GM12864 (cell line): ENCODE data around the gene MRPL22.
"Not testable (repeated sequence)": the region's sequence is repeated elsewhere in the genome, so short reads cannot be mapped to it uniquely, and the experiment has no call there.

Source experiments
- DNase-seq: peaks from one replicate; pipeline ENCODE4 v3.0.0-alpha.2; 2011; ENCODE audit warnings: low read depth
- H3K4me3 ChIP-seq: 2 replicates; pipeline ENCODE4 v1.5.1; 2011; ENCODE audit warnings: mild to moderate bottlenecking, low read depth, low read length, control low read depth
- TF ChIP-seq, protein P1 (sequence below): IDR thresholded peaks from 2 replicates; pipeline ENCODE4 v1.5.1; 2011; ENCODE audit warnings: low read depth, mild to moderate bottlenecking, moderate library complexity, low read length, control low read depth, inconsistent platforms; ENCODE audit errors: missing control alignments

Gene MRPL22

DNA sequence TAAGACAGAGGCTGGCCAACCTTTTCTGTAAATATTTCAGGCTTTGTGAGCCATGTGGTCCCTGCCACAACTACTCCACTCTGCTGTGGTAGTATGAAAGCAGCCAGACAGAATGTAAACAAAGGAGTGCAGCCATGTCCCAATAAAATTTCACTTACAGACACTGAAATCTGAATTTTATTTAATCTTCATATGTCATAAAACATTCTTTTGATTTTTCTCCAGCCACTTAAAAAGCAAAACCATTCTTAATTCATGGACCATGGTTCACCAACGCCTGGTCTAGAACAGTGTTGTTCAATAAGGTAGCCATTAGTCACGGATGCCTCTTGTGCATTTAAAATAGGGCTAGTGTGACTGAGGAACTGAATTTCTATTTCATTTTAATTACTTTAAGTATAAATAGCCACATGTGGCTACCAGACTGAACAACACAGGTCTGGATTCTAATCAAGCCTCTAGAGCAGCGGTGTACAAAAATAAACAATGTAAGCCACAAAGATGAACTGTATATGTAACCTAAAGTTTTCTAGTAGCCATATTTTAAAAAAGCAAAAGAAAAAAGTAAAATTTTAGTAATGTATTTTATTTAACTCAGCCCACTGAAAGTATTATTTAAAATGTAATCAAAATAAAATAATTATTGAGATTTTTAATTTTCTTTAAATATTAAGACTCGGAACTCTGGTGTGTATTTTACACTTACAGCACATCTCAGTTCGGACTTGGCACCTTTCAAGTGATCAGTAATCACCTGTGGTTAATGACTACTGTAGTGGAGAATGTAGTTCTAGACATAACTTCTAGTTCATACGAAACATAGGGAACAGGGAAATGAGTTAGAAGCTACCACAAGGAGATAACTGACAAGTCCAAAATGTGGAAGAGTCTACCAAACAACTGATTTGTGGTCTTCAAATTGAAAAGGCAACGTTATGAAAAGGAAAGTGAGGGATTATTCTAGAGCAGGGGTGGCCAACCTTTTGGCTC is 17.1 kb upstream of the MRPL22 start:
- DNase-seq = no peak

DNA sequence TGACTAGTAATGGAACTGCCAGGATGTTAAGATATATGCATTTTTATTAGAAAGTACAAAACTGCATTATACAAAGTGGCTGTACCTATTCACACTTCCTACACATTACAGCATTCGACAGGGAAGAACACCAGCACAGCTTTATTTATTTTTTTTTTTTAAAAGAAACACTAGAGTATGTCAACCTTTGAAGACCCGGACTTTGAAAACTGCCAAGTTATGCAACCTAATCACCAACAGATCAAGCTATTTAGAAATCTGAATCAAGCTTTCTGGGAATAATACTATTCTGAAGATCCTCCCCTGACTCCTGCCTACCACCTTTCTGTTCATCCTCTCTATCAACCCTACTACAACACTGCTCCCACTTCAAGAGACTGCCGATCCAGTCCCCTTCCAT is 7.3 kb upstream of the MRPL22 start:
- no peak for DNase-seq
- H3K4me3 ChIP-seq = no peak overlapping the region
- TF ChIP-seq, protein P1, sequence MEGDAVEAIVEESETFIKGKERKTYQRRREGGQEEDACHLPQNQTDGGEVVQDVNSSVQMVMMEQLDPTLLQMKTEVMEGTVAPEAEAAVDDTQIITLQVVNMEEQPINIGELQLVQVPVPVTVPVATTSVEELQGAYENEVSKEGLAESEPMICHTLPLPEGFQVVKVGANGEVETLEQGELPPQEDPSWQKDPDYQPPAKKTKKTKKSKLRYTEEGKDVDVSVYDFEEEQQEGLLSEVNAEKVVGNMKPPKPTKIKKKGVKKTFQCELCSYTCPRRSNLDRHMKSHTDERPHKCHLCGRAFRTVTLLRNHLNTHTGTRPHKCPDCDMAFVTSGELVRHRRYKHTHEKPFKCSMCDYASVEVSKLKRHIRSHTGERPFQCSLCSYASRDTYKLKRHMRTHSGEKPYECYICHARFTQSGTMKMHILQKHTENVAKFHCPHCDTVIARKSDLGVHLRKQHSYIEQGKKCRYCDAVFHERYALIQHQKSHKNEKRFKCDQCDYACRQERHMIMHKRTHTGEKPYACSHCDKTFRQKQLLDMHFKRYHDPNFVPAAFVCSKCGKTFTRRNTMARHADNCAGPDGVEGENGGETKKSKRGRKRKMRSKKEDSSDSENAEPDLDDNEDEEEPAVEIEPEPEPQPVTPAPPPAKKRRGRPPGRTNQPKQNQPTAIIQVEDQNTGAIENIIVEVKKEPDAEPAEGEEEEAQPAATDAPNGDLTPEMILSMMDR = no peak

More for the DNA sequence above, 17.1 kb upstream of the MRPL22 start:
- TF ChIP-seq, protein P1 = no peak
- H3K4me3 ChIP-seq = no peak overlapping the region

DNA sequence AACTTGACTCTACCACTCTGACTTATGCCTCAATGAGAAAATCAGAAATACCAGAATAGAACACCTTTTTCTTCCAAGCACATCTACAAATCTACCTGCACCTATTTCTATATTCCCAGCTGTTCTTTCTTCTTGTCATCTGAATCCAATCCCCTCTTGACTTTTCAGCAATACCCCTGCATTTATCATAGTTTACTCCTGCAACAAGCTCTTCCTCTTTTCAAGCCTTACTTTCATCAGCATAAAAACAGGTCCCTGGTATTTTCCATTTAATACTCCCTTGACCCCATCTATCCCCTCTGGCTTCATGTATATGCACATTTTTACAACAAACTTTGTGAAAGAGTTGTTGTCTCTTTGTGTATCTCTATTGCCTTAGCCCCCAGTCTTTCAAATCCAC is 6.0 kb upstream of the MRPL22 start:
- TF ChIP-seq, protein P1 = no peak
- no peak overlapping the region for H3K4me3 ChIP-seq
- DNase-seq = no peak

DNA sequence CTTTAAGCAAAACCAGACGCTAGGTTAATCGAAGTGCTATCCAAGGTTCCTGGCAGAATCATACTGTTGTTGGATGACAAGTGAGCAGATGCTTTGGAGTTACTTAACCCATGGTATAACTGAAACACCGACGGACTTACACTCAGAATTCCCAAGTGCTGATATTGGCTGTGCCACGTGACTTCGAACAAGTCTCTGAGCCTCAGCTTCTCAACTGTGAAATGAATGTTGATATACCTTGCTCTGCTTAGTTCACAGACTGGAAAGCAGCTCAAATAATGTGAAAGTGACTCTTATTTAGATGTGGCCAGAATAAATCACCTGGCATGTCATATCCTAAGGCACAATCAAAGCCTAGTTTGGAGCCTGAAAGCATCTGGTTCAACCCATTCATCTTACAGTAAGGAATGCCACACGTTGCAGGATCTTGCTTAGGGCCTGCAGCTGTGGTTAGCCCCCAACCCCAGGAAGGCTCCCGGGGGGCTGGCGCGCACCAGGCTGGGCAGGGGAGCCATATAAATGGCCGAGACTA is 3.6 kb upstream of the MRPL22 start:
- DNase-seq = no peak
- peak overlapping the region; percentile 70 for H3K4me3 ChIP-seq
- TF ChIP-seq, protein P1 = no peak

DNA sequence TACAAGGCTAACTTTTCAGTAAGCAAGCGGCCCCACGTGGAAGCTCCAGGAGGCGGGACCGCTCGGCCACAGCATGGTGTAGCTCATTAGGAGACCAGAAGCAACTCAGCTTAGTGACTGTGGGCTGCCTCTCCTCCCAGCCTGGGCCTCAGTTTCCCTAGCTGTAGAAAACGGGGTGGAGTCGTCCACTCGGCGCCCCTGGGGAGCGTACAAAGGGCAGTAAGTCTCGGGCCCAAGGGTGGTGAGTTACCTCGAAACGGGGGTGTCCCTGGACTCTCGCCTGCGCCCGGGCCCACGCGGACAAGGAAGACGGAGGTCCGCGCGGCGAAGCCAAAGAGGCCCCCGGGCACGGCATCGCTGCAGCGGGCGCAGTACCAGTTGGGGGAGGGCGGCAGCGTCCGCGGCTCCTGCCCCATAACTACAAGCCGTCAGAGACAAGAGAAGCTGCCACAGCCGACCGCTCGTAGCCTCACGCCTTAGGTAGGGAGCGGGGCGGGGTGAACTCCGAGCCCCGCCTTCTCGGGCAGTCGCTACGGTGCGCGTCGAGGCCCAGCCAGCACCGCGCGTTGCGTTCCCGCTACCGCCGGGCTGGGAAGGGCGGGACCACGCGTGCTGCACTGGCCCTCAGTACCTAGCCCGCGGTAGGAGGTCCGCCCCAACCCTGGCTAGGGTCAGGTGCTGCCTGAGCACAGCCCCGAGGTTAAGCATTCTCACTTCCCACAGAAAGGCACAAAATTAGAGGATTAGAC is 3.0 kb upstream of the MRPL22 start, which contains the start of gene GEMIN5:
Gene GEMIN5, minus strand, starts transcription at position 494 of the 749 bp plus-strand sequence. Its CDS starts 78 bp downstream, at position 416.
- DNase-seq = peak; percentile 68
- TF ChIP-seq, protein P1 = no peak

DNA sequence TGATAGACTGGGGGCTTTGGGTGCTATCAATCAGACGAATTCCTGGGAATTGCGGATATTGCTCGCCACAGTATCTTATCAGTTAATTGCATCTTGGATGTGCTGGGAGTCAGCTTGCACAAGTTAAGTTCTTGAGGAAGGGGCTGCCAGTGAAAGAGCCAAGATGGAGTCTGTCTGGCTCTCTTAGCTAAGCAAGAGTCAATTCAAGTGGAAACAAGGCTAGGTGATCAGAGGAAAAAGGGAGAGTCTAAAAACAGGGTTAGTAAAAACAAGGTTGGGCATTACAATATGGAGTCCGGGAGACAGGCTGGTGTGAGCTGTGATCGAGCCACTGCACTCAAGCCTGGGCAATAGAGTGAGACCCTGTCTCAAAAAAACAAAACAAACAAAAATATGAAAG is 1.5 kb upstream of the MRPL22 start:
- not testable (repeated sequence) for H3K4me3 ChIP-seq, DNase-seq

More for the DNA sequence above, 3.0 kb upstream of the MRPL22 start, which contains the start of gene GEMIN5:
- peak within 1 kb of the TSS; percentile 70 for H3K4me3 ChIP-seq

DNA sequence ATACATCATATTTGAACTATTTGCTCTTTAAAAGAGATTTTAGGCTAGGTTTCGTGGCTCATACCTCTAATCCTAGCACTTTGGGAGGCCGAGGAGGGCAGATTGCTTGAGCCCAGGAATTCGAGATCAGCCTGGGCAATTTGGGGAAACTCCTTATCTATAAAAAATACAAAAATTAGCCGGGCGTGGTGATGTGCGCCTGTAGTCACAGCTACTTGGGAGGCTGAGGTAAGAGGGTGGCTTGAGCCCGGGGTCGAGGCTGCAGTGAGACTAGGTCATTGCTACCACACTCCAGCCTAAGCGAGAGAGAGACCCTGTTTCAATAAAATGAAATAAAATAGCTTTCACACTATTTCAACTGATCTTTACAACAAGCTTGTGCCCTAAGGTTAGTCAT is 500 bp upstream of the MRPL22 start:
- DNase-seq = no peak
- H3K4me3 ChIP-seq = peak overlapping the region; percentile 75
- TF ChIP-seq, protein P1 = no peak
